GM19035 (cell line): ENCODE data around the gene ZNF276.
"Not testable (repeated sequence)": the region's sequence is repeated elsewhere in the genome, so short reads cannot be mapped to it uniquely, and the experiment has no call there.

Source experiments
- ATAC-seq: cut with Tn5 transposase; IDR thresholded peaks from one replicate; pipeline ENCODE4 v1.9.1; 2021; ENCODE audit not compliant: unreplicated experiment

The ZNF276 gene

GRCh38 chr16:89695875-89696669, 25.3 kb upstream of the ZNF276 start:
- no peak for ATAC-seq

GRCh38 chr16:89696670-89697128, 24.6 kb upstream of the ZNF276 start:
- ATAC-seq: no peak

GRCh38 chr16:89697161-89697615, 24.1 kb upstream of the ZNF276 start:
- ATAC-seq: no peak

GRCh38 chr16:89697616-89698331, 23.6 kb upstream of the ZNF276 start:
- no peak for ATAC-seq

GRCh38 chr16:89698717-89699116, 22.6 kb upstream of the ZNF276 start:
- ATAC-seq: not testable (repeated sequence)

GRCh38 chr16:89699629-89700099, 21.7 kb upstream of the ZNF276 start:
- not testable (repeated sequence) for ATAC-seq

- peak; percentile 47 for ATAC-seq
Measured at GRCh38 chr16:89700100-89700648, 21.2 kb upstream of the ZNF276 start.

GRCh38 chr16:89700649-89701424, 20.5 kb upstream of the ZNF276 start:
- ATAC-seq: peak; percentile 5

- peak; percentile 63 for ATAC-seq
Measured at GRCh38 chr16:89701425-89702406, 19.6 kb upstream of the ZNF276 start, which contains the start of gene SPATA2L. Gene SPATA2L (minus strand): TSS chr16:89701705. CDS start chr16:89701232, 473 bp downstream.

- ATAC-seq: no peak
Measured at GRCh38 chr16:89704281-89704680, 17.1 kb upstream of the ZNF276 start.

GRCh38 chr16:89705006-89705405, 16.3 kb upstream of the ZNF276 start:
- no peak for ATAC-seq

GRCh38 chr16:89706518-89707260, 14.6 kb upstream of the ZNF276 start:
- no peak for ATAC-seq

- ATAC-seq: no peak
Measured at GRCh38 chr16:89707695-89708094, 13.6 kb upstream of the ZNF276 start.

- no peak for ATAC-seq
Measured at GRCh38 chr16:89708481-89708931, 12.8 kb upstream of the ZNF276 start.

- ATAC-seq: no peak
Measured at GRCh38 chr16:89709166-89709565, 12.2 kb upstream of the ZNF276 start.

GRCh38 chr16:89709716-89710432, 11.5 kb upstream of the ZNF276 start:
- no peak for ATAC-seq

- no peak for ATAC-seq
Measured at GRCh38 chr16:89710709-89711564, 10.4 kb upstream of the ZNF276 start.
